HG03159 (cell line): ENCODE data around the gene PSG1.
"Not testable (repeated sequence)": the region's sequence is repeated elsewhere in the genome, so short reads cannot be mapped to it uniquely, and the experiment has no call there.

Experiments used
- ATAC-seq: cut with Tn5 transposase; IDR thresholded peaks from one replicate; pipeline ENCODE4 v1.9.1; 2021; ENCODE audit warnings: mild to moderate bottlenecking, moderate library complexity; ENCODE audit not compliant: unreplicated experiment

PSG1 gene

DNA sequence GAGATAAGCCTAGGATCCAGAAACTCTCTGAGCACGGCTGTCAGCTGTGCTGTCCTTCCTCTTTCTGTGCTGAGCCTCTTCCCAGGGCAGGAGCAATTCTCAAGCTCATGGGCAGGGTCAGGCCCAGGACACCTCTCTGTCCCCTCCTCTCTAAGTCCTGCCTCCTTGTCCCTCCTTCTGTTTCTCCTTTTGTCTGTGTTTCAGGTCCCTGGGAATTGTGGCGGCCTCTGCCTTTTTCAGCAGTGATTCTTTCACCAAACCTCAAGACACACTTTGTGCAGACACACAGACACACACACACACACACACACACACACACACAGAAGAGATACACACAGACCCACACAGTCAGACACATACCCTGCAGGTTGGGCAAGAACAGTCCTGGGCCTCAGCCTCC, at the start of gene PSG1:
Gene PSG1 (minus strand): TSS at position 101 of the 400 bp plus-strand sequence. CDS start 132 bp downstream, outside the sequence.
- no peak for ATAC-seq

DNA sequence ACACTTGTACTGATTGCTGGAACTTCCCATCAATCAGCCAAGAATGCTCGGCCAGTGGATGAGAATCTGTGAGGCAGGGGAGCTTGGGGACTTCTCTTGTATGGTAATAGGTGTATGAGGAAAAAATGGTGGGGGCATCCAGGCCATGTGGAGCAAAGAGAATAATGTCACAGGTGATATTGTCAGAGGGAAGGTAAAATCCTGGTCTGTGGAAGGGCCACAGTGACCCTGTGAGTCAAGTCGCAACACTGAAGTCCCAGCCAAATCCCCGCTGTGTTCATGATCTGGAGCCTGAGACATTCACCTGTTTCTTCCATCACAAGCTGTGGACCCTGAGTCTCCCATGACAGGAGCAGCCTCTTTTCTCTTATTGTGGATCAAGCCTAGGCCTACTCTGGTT, 49.4 kb upstream of the PSG1 start:
- ATAC-seq = no peak

DNA sequence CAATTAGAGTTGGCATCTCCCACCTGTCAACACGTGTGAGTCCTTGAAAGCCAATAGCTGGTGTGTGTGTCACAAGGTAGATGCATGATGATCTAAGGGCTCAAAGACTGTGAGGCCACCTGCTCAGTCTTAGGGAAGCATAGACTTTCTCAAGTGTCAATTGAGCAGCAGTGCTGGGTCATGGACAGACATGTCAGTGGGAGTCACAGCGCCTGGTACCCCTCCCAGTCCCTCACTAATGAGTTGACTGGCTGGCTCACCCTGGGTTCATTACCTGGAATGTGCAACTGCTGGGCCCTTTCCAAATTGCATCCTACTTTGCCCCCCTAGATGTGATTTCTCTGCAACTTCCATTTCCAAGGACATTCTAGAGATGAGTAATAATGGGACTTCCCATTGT, 47.3 kb upstream of the PSG1 start:
- ATAC-seq = no peak

DNA sequence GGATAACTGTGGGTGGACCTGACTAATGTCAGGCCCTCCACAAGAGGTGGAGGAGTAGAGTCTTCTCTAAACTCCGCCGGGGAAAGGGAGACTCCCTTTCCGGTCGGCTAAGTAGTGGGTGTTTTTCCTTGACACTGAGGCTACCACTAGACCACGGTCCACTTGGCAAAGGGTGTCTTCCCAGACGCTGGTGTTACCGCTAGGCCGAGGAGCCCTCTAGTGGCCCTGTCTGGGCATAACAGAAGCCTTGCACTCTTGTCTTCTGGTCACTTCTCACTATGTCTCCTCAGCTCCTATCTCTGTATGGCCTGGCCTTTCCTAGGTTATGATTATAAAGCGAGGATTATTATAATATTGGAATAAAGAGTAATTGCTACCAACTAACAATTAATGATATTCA, 43.6 kb upstream of the PSG1 start:
- not testable (repeated sequence) for ATAC-seq

DNA sequence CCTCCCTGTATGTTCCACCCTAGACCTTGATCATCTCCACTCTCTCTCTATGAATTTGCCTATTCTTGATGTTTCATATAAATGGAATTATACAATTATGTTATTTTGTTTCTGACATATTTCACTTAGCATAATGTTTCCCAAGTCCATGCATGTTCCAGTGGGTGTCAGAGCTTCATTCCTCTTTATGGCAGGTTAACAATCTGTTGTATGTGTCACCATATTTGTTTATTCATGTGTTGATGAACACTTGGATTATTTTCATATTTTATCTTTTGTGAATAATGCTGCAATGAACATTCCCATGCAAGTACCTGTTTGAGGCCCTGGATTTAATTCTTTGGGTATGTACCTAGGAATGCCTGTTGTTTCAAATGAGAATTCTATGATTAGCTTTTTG, 41.5 kb upstream of the PSG1 start:
- ATAC-seq = not testable (repeated sequence)

DNA sequence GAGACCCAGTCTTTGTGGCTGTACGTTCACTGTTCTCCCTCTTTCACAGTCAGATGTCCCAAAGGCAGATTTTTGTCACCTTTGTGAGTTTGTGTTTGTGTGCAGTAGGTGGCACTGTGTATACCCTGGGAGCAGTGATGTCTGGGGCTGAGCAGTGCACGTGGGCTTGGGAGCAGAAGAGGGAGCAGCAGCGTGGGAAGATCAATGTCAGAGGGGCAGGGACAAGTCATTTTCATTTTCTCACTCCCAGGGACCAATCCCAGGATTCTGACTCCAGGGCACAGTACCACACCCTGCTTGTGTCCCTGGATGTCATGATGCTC, 40.2 kb upstream of the PSG1 start:
- no peak for ATAC-seq

DNA sequence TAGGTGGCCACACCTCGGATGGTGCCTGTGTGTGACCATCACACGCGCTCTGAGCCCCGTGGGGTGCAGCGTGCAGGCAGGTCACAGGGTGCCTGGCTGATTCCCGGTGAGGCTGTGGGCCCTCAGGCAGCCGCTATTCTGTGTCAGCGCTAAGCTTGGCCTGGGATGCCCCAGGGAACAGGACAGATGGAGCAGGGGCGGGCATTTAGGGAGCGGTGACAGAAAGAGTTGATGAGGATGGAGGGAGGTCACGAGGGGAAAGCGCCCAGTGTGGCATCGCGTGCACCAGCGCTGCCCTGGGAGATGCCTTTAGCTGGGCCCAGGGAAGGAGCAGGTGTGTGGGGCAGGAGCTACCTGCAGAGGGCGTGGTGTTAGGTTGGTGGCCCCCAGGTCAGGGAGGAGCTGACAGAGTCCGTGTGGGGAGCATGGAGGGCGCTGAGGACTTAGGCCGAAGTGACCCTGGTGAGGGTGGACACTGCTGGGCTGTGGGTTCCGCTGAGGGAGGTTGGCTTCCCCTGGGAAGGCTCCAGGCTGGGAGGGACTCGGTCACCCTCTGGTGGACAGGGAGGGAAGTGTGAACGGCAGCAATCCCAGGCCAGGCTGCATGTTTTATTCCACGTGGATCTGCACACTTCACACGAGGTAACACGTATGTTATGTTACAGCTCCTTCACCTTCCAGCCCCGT, 39.7 kb upstream of the PSG1 start:
- not testable (repeated sequence) for ATAC-seq

DNA sequence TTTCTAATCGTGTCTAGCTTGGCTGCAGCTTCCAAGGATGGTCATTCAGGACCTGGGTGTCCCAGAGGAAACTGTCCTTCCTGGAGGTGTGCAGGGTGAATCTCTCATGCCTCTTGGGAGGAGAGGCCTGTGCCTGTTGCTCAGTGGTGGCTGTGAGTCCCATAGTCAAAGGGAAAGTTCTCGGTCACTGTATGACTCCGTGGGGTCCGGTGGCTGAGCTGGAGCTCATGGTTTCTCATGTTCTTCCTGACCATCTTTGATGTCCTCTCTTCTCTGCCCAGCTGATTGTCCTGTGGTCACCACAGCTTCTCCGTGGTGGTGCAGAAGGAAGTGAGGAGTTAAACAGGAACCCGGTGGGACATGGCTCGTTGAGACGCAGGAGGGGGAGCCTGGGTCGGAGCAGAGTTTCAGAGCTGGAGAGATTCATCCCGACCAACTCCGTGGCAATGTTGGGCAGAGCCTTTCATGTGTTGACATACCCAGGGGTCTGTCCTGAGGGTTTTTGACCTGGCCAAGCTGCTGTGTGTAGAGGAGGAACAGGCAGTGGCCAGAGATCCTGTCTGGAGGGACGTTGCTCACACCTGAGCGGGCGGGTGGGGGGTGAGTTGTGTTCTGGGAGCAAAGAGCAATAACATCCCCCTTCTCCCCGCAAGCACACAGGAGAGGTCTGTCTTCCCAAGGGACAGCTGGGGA, 39.0 kb upstream of the PSG1 start:
- ATAC-seq = not testable (repeated sequence)

DNA sequence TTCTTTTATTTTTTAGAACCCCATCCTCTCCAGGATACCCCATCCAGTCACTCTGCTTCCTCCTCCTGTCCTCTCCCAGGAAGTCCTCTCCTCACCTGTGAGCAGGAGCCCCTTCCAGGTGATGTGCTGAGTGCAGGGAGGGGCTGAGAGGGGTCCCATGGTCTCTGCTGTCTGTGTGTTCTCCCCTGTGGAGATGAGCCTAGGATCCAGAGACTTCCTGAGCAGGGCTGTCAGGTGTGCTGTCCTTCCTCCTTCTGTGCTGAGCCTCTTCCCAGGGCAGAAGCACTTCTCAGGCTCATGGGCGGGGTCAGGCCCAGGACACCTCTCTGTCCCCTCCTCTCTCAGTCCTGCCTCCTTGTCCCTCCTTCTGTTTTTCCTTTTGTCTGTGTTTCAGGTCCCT, 38.1 kb upstream of the PSG1 start, which contains the start of gene PSG6:
Gene PSG6 (minus strand): TSS at position 261 of the 400 bp plus-strand sequence. CDS start 102 bp downstream, at position 159.
- ATAC-seq = not testable (repeated sequence)

DNA sequence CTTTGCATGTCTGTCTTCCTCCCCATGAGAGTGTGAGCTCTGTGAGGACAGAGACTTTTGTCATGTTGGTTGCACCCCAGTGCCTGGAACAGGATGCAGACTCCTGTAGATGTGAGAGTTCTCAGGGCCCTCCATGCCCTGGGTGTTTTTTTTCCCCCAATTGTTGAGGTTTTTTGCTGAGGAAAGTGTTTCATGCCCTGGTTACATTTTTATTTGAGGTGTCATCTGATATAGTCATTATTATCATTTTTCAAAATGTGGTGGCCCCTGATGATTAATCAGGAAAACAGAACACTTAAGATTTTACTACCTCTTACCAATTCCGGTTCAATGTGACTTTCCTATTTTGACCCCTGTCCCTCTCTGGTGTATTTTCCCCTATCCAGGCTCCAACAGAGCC, 37.4 kb upstream of the PSG1 start:
- ATAC-seq = not testable (repeated sequence)

DNA sequence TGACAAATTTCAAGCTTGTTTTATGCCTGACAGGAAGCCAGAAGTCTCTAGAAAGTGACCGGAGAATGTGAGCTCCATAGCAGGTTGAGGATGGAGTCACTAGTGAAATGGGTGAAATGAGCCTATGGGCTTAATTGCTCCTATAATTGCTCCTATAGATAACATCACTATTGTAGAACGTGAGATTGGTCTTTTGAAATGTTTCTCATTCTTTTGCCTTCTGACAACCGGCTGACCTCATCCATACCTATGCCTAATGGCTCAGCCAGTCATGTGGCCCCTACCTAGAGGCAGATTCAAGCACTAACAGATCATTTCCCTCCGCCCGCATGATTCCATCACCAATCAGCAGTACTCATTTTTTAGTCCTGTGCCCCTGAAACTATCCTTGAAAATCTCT, 34.0 kb upstream of the PSG1 start:
- not testable (repeated sequence) for ATAC-seq

DNA sequence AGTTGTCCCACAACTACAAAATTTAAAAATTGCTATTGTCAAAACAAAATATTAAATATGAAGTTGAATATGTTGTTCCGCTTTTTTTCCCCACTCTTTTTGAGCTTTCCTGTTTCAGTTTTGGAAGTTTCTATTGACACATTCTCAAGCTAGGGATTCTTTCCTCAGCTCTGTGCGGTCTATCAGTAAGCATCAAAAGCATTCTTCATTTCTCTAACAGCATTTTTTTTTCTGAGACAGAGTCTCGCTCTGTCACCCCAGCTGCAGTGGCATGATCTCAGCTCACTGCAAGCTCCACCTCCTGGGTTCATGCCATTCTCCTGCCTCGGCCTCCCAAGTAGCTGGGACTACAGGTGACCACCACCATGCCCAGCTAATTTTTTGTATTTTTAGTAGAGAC, 33.4 kb upstream of the PSG1 start:
- ATAC-seq = not testable (repeated sequence)

DNA sequence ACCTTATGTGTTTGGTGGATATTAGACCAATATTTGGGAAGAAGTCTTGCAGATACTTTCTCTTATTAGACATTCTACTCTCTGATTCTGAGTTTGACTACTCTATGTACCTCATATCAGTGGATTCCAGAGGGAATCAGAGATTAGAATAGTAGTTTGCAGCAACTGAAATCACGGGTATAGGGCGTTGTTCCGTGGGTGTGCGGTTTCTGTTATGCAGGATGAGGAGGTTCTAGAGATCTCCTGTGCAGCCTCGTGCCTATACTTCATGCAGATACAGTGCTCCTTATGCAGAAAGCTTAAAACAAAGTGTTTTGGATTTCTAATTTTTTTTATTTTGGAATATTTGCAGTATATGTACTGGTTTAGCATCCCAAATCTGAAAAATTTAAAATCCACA, 32.2 kb upstream of the PSG1 start:
- not testable (repeated sequence) for ATAC-seq

DNA sequence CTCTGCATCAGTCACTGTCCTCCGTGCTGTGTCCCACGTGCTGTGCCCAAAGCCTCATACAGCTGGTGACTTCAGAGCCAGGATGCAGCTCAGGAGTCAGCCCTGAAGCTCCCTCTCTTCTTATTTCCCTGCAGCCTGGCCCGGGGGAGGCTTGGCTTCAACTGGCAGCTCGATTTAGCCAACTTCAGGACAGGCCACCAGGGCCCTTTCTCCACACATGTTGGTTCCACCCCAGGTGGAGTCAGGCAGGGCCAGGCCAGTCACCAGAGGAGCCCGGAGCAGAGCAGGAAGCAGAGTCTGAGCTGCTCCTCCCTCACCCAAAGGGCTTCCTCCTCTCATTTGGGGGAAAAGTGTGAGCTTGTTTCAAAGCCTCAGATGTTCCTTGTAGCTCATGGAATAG, 26.6 kb upstream of the PSG1 start:
- not testable (repeated sequence) for ATAC-seq

DNA sequence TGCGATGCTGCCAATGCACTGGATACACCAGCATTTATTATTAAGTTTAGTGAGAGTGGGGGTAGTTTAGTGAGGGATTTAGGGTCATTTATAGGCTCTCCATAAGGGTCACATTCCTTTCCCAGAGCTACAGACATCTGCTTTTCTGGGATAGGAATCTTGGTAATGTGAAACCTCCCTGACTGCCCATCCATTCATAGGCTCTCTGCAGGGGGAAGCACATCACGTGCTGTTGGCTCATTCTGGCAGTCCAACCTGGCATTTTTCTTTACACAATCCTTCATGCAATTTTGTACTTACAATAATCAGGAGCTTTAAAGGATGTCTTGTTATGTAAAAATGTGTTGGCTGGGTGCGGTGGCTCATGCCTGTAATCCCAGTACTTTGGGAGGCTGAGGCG, 21.0 kb upstream of the PSG1 start:
- not testable (repeated sequence) for ATAC-seq

DNA sequence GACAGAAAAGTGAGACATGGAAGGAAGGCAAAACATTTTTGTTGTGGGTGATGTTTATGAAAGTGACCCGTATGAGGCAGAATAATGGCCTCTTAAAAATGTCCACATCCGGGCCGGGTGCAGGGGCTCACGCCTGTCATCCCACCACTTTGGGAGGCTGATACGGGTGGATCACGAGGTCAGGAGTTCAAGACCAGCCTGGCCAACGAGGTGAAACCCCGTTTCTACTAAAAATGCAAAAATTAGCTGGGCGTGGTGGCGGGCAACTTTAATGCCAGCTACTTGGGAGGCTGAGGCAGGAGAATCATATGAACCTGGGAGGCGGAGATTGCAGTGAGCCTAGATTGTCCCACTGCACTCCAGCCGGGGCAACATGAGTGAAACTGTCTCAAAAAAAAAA, 20.2 kb upstream of the PSG1 start:
- ATAC-seq = not testable (repeated sequence)

DNA sequence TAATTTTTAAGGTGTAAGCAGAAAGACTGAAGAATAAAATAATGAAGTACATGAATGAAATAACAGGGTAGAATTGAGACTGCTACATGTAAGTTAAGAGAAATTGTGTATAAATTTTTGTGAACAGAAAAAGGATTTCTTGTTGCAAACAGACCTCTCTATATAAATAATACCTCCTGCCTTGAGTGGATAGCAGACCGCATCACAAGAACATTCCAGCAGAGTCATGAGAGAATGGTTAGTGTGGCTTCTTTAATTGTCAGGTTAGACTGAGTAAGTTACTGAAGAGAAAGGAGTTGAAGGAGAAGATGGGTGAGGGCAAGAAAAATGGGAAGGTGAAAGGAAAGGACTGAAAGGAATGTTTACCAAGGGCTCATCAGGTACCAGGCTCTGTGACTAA, 19.6 kb upstream of the PSG1 start:
- not testable (repeated sequence) for ATAC-seq

DNA sequence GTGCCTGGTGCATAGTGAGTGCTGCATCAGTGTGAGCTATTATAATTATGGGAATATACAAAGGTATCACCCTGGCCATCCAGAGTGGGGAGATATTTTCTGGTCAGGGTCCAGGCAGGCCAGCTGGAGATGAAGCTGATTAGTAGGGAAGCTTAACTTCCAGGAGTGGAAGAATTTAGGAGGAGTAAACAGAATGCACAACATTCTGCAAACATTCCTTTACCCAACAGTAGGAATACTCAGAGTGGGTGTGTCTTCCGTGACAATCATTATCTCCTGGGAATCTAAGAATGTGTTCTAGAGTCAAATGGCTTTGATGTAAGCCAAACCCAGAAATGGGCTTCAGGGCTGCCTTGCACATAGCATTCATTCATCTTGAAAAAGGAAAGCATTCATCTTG, 19.1 kb upstream of the PSG1 start:
- ATAC-seq = not testable (repeated sequence)

DNA sequence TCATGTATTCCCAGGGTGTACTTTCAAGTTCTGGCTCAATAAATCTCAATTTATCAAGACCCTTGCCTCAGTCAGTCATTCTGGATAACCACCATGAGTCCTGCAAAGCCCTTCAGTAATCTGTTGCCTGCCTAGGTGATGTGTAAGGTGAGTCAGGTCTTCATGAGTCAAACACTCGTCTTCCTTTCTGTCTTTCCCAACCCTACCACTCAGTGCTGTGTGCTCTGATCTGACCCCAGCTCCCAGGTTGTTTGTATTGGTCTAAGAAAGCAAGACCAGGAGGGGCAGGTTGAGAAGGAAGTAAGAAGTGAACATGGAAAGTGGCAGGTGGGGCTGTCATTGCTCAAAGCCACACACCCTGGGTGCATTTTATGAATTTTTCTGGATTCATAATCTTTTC, 18.2 kb upstream of the PSG1 start:
- ATAC-seq = not testable (repeated sequence)

DNA sequence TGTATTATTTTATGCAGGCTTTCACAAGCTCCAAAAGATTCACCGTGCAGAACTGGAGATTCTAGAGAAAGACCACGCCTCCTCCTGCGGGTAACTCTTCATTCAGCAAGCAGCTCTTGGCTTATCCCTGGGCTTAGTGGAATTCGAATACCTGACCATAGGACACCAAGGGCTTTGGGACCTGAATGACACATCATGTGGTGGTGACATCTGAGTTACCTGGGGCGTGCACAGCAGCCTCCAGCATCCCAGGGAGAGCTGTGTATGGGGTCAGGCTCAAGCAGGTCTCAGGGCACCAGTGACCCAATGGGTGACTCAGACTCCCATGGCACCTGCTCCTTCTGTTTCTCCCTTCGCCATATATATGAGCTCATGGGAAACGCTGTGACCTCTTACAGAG, 10.9 kb upstream of the PSG1 start:
- not testable (repeated sequence) for ATAC-seq

DNA sequence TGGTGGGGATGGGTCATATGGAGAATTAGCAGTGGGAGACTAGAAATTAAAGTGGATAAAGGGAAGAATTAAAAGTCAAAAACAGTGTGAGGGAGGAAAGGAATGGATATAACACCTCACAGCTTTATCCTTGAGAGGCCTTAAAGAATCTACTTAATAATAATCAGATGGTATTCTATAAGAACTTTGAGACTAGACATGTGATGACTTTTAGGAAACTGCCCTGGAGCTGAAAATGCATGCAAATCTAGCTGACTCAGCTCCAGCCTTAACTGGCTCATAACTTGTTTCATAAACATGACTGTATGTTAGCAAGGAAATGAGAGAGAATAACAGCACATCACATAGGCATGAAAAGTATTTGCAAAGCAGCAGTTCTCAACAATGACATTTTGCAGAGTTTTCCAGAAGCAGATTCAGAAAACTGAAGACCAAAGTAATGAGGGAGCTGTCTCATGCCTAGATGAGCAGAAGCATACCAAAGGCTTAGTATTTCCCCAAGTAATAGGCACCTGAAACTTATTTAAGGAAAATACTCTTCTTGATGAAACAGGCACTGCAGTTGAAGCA, 8.4 kb upstream of the PSG1 start:
- ATAC-seq = not testable (repeated sequence)

DNA sequence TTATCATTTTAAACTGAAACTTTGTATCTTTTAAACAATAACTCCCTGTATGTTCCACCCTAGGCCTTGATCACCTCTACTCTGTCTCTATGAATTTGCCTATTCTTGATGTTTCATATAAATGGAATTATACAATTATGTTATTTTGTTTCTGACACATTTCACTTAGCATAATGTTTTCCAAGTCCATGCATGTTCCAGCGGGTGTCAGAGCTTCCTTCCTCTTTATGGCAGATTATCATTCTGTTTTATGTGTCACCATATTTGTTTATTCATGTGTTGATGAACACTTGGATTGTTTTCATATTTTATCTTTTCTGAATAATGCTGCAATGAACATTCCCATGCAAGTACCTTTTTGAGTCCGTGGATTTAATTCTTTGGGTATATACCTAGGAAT, 3.2 kb upstream of the PSG1 start:
- ATAC-seq = not testable (repeated sequence)
